AG04450 (cell line): ENCODE results near the gene MYO1D. TPM values are rescaled to one million over a fixed set of nuclear protein-coding genes. Genes with fewer than 3 reads are reported as not detected.

Source experiments
- CTCF ChIA-PET: fragments of 300-600, 350-600 bp; formaldehyde crosslinking; extraction: SDS; loops from one replicate; lab custom pipeline; 2022; ENCODE audit warnings: antibody characterized with exemption, inconsistent platforms; lab: Charles Lee
- POLR2A ChIA-PET: fragments of 350-600 bp; formaldehyde crosslinking; extraction: SDS; loops from one replicate; lab custom pipeline; 2021; ENCODE audit warnings: antibody characterized with exemption, inconsistent platforms; lab: Yijun Ruan, JAX
- DNase-seq: peaks from one replicate; pipeline ENCODE4 v3.0.0-alpha.2; 2011; ENCODE audit warnings: low read depth, low spot score
- H3K27ac ChIP-seq: one replicate; pipeline ENCODE4 v1.5.1; 2012; ENCODE audit warnings: low read depth, low read length, control low read depth
- H3K27me3 ChIP-seq: one replicate; pipeline ENCODE4 v1.6.0; 2012; ENCODE audit warnings: low read length; ENCODE audit not compliant: control insufficient read depth, insufficient read depth
- H3K4me3 ChIP-seq: 2 replicates; pipeline ENCODE4 v1.5.1; 2011; ENCODE audit warnings: mild to moderate bottlenecking, low read depth, low read length, control low read depth
- H3K9me3 ChIP-seq: 2 replicates; pipeline ENCODE4 v1.5.1; 2012; ENCODE audit warnings: low read length; ENCODE audit not compliant: control insufficient read depth, insufficient read depth
- CTCF ChIP-seq: IDR thresholded peaks from 2 replicates; pipeline ENCODE4 v1.5.1; 2011; ENCODE audit warnings: low read depth, low read length, control low read depth, inconsistent platforms
- polyA plus RNA-seq: library from polyadenylated mRNA; depleted of rRNA; stranded (reverse); fragments of >200 nt; gene quantifications from 2 replicates; pipeline ENCODE4 v1.2.3, GENCODE V29; 2011

The MYO1D gene
- polyA plus RNA-seq, 1 experiment, result 1.1 TPM

GRCh38 chr17:32907583-32907982 lies 30.7 kb upstream of the MYO1D start:
- H3K27ac ChIP-seq, result no peak overlapping the region
- no peak overlapping the region for H3K4me3 ChIP-seq
- ChIA-PET CTCF (interaction anchor here (0.7 to 5.9 kb wide), 4 partner anchors 30 to 125 kb away, joined by 4 to 109 read pairs (median 8); partner anchors contain the start of gene MYO1D), POLR2A (no interaction called here)
- DNase-seq, result no peak
- H3K27me3 ChIP-seq, result no peaks in the 10 kb centered on the region
- no peak for TF ChIP-seq CTCF
- no peaks in the 10 kb centered on the region for H3K9me3 ChIP-seq

- ChIA-PET POLR2A (no interaction called here), CTCF (interaction anchor here (2.4 kb wide), 1 partner anchor 27 kb away, joined by 14 read pairs; the partner anchor contains the start of gene MYO1D)
- no peak overlapping the region for H3K4me3 ChIP-seq
- no peaks in the 10 kb centered on the region for H3K27me3 ChIP-seq
- H3K9me3 ChIP-seq, result no peaks in the 10 kb centered on the region
- DNase-seq, result no peak
- H3K27ac ChIP-seq, result no peak overlapping the region
- no peak for TF ChIP-seq CTCF
These were observed 28.0 kb upstream of the MYO1D start for GRCh38 chr17:32904891-32905290.

DNA sequence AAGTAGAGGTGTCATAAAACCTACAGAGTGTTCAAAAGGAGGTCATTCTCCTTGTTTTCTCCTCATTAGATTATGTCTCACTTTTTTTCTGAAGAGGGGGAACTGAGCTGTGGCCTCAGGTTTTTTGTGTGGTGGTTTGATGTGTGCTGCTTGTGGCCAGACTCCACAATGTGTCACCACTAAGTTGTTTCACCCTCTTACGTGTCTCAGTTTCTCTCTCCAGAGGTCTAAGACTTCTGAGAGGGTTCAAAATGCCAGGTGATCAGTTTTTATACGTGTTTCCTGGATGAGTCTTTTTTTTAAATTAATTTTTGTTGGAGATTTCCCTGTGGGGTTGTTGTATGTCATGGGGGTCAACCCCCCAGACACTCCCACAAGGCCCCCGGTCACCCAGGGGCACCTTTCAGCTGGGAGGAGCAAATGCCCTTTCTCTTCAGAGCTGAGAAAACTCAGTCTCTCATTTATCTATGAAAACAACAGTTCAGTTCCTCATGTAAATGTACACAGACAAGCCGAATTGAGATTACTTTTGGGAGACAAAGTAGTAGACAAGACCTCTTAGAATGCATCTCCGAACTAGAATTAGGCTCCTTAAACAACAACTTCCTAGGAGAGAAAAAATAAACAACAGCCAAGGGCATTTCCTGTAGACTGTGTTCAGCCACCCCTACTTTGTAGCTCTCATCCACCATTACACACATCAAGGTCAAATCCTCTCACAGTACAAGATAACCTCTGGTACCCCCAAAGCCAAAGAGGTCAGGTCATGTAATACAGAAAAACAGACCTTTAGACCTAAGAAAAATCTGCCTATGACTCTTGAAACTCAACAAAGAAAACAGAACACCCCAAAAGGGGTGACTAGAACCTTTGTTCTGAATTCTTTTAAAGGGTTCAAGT lies 27.1 kb upstream of the MYO1D start:
- CTCF ChIA-PET, result interaction anchor here (2.4 kb wide), 1 partner anchor 27 kb away, joined by 14 read pairs; the partner anchor contains the start of gene MYO1D
- POLR2A ChIA-PET, result no interaction called here
- H3K4me3 ChIP-seq, result no peak overlapping the region
- no peaks in the 10 kb centered on the region for H3K27me3 ChIP-seq
- DNase-seq, result no peak
- no peak for TF ChIP-seq CTCF
- H3K27ac ChIP-seq, result no peak overlapping the region
- no peaks in the 10 kb centered on the region for H3K9me3 ChIP-seq

DNA sequence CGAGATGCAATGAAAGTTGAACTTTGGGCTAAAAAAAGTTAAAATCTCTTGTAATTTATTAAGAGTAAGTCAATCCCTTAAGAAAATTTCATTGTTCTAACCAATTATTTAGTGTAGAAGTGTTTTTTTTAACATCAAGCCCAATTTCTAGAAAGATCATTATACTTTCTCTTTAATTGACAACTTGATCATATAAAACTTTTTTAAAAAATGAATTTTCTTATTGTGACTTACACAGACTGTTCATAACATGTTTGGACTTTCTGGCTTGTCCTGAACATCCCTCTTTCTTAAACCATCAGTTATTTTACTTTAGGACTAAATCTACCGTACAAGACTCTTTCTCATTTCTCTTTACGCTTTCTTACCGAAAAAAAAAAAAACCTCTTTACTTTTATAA lies 24.8 kb upstream of the MYO1D start:
- Histone ChIP-seq H3K9me3 (no peaks in the 10 kb centered on the region), H3K4me3 (no peak overlapping the region), H3K27me3 (no peaks in the 10 kb centered on the region), H3K27ac (no peak overlapping the region)
- ChIA-PET POLR2A (no interaction called here), CTCF (interaction anchor here (1.0 kb wide), 1 partner anchor 24 kb away, joined by 3 read pairs; no protein-coding TSS in a partner anchor)
- no peak for DNase-seq
- no peak for TF ChIP-seq CTCF
